BLaER1 treated with 17β-estradiol and CSF1 and Interleukin-3, amounts not matched to agents 10 nM and 100 nM (cell line): ENCODE data around the gene NEDD4L.

Experiments
- H3K27ac ChIP-seq, 11 experiments: shearing (Covaris generic); formaldehyde crosslinking; 2 replicates each; pipeline ENCODE4 v1.8.1; 2022
- H3K27me3 ChIP-seq, 11 experiments: shearing (Covaris generic); formaldehyde crosslinking; 2 replicates each; pipeline ENCODE4 v1.8.1; 2022
- H3K36me3 ChIP-seq, 11 experiments: shearing (Covaris generic); formaldehyde crosslinking; 2 replicates each; pipeline ENCODE4 v1.8.1; 2022
- H3K4me1 ChIP-seq, 10 experiments: shearing (Covaris generic); formaldehyde crosslinking; 2 replicates each; pipeline ENCODE4 v1.8.1; 2022
- H3K4me2 ChIP-seq, 11 experiments: shearing (Covaris generic); formaldehyde crosslinking; 2 replicates each; pipeline ENCODE4 v1.8.1; 2022
- H3K4me3 ChIP-seq, 10 experiments: shearing (Covaris generic); formaldehyde crosslinking; 2 replicates each; pipeline ENCODE4 v1.8.1; 2022
- H3K9ac ChIP-seq, 11 experiments: shearing (Covaris generic); formaldehyde crosslinking; 2 replicates each; pipeline ENCODE4 v1.8.1; 2022
- H3K9me3 ChIP-seq, 11 experiments: shearing (Covaris generic); formaldehyde crosslinking; replicated peaks in 1 of 11; 2 replicates each; pipeline ENCODE4 v1.8.1; 2022
- H4K20me1 ChIP-seq, 11 experiments: shearing (Covaris generic); formaldehyde crosslinking; 2 replicates each; pipeline ENCODE4 v1.8.1; 2022
- Cebpa-rat ChIP-seq, 11 experiments: shearing (Covaris generic); IDR thresholded peaks; 2 replicates each; pipeline ENCODE4 v1.8.1; 2022

NEDD4L gene

GRCh38 chr18:58175122-58175785 lies 131.2 kb downstream of the NEDD4L start:
- Histone ChIP-seq H3K4me1 (peaks cover 7 to 24% (median 17%) of the 10 kb centered on the region in 10 experiments; a peak in 17 of 20 replicates), H3K9ac (no peak overlapping the region), H3K36me3 (peaks cover 0 to 13% (median 8%) of the 10 kb centered on the region in 11 experiments; a peak in 5 of 22 replicates), H3K4me2 (peak overlapping the region in 2 of 11 experiments; percentile 13; a peak in 1 of 22 replicates), H3K27ac (no peak overlapping the region), H3K27me3 (no peaks in the 10 kb centered on the region), H3K9me3 (no peaks in the 10 kb centered on the region), H4K20me1 (peaks cover 0 to 80% (median 7%) of the 10 kb centered on the region in 11 experiments; a peak in 16 of 22 replicates), H3K4me3 (no peak overlapping the region)
- TF ChIP-seq Cebpa-rat (IDR thresholded peaks at IDR 0.05): no peak

GRCh38 chr18:58175786-58176176 lies 131.8 kb downstream of the NEDD4L start:
- Histone ChIP-seq H3K4me2 (peak overlapping the region in 7 of 11 experiments; percentile 2 to 43 (median 18); a peak in 9 of 22 replicates), H3K27me3 (no peaks in the 10 kb centered on the region)

GRCh38 chr18:58177004-58177717 lies 133.1 kb downstream of the NEDD4L start:
- no peak for TF ChIP-seq Cebpa-rat (IDR thresholded peaks at IDR 0.05)
- H3K4me3 ChIP-seq: no peak overlapping the region
- H3K9me3 ChIP-seq: no peaks in the 10 kb centered on the region
- peak overlapping the region in 6 of 11 experiments; percentile 6 to 70 (median 34); a peak in 10 of 22 replicates for H3K4me2 ChIP-seq
- H4K20me1 ChIP-seq: peaks cover 0 to 80% (median 10%) of the 10 kb centered on the region in 11 experiments; a peak in 16 of 22 replicates
- H3K36me3 ChIP-seq: peaks cover 0 to 2% (median 0%) of the 10 kb centered on the region in 11 experiments; a peak in 1 of 22 replicates
- no peak overlapping the region for H3K27ac ChIP-seq
- peaks cover 7 to 24% (median 17%) of the 10 kb centered on the region in 10 experiments; a peak in 17 of 20 replicates for H3K4me1 ChIP-seq
- peak overlapping the region in 1 of 11 experiments; percentile 4; a peak in 2 of 22 replicates for H3K9ac ChIP-seq
- H3K27me3 ChIP-seq: no peaks in the 10 kb centered on the region

More at GRCh38 chr18:58175786-58176176, 131.8 kb downstream of the NEDD4L start:
- Histone ChIP-seq H3K9ac (no peak overlapping the region), H3K36me3 (peaks cover 0 to 13% (median 8%) of the 10 kb centered on the region in 11 experiments; a peak in 5 of 22 replicates), H3K9me3 (no peaks in the 10 kb centered on the region), H3K4me1 (peaks cover 7 to 24% (median 17%) of the 10 kb centered on the region in 10 experiments; a peak in 17 of 20 replicates), H3K27ac (no peak overlapping the region), H3K4me3 (no peak overlapping the region), H4K20me1 (peaks cover 0 to 84% (median 10%) of the 10 kb centered on the region in 11 experiments; a peak in 16 of 22 replicates)
- no peak for TF ChIP-seq Cebpa-rat (IDR thresholded peaks at IDR 0.05)

GRCh38 chr18:58177896-58178470 lies 134.0 kb downstream of the NEDD4L start:
- H3K27me3 ChIP-seq: no peaks in the 10 kb centered on the region
- H3K4me3 ChIP-seq: no peak overlapping the region
- no peak overlapping the region for H3K9ac ChIP-seq
- H3K36me3 ChIP-seq: no peaks in the 10 kb centered on the region
- H3K4me1 ChIP-seq: peaks cover 7 to 24% (median 17%) of the 10 kb centered on the region in 10 experiments; a peak in 17 of 20 replicates
- TF ChIP-seq Cebpa-rat (IDR thresholded peaks at IDR 0.05): no peak
- H4K20me1 ChIP-seq: peaks cover 0 to 80% (median 15%) of the 10 kb centered on the region in 11 experiments; a peak in 16 of 22 replicates
- no peaks in the 10 kb centered on the region for H3K9me3 ChIP-seq
- no peak overlapping the region for H3K27ac ChIP-seq
- H3K4me2 ChIP-seq: no peak overlapping the region

GRCh38 chr18:58178511-58178910 lies 134.5 kb downstream of the NEDD4L start:
- Histone ChIP-seq H3K36me3 (no peaks in the 10 kb centered on the region), H3K4me1 (peaks cover 7 to 24% (median 17%) of the 10 kb centered on the region in 10 experiments; a peak in 17 of 20 replicates), H3K9ac (no peak overlapping the region), H3K27ac (no peak overlapping the region), H3K4me3 (no peak overlapping the region), H3K4me2 (no peak overlapping the region), H4K20me1 (peaks cover 0 to 81% (median 19%) of the 10 kb centered on the region in 11 experiments; a peak in 16 of 22 replicates), H3K9me3 (no peaks in the 10 kb centered on the region), H3K27me3 (no peaks in the 10 kb centered on the region)
- TF ChIP-seq Cebpa-rat (IDR thresholded peaks at IDR 0.05): no peak

GRCh38 chr18:58180172-58180571 lies 136.1 kb downstream of the NEDD4L start:
- H3K9me3 ChIP-seq: no peaks in the 10 kb centered on the region
- no peaks in the 10 kb centered on the region for H3K27me3 ChIP-seq
- TF ChIP-seq Cebpa-rat (IDR thresholded peaks at IDR 0.05): no peak
- H3K27ac ChIP-seq: no peak overlapping the region
- H4K20me1 ChIP-seq: peaks cover 0 to 78% (median 19%) of the 10 kb centered on the region in 11 experiments; a peak in 16 of 22 replicates
- H3K4me1 ChIP-seq: peaks cover 7 to 25% (median 14%) of the 10 kb centered on the region in 10 experiments; a peak in 17 of 20 replicates
- no peak overlapping the region for H3K4me3 ChIP-seq
- no peak overlapping the region for H3K4me2 ChIP-seq
- H3K9ac ChIP-seq: no peak overlapping the region
- no peaks in the 10 kb centered on the region for H3K36me3 ChIP-seq

GRCh38 chr18:58180738-58181353 lies 136.8 kb downstream of the NEDD4L start:
- TF ChIP-seq Cebpa-rat (IDR thresholded peaks at IDR 0.05): no peak
- no peak overlapping the region for H3K4me2 ChIP-seq
- no peaks in the 10 kb centered on the region for H3K36me3 ChIP-seq
- no peak overlapping the region for H3K9ac ChIP-seq
- no peak overlapping the region for H3K27ac ChIP-seq
- H3K27me3 ChIP-seq: no peaks in the 10 kb centered on the region
- peaks cover 5 to 23% (median 11%) of the 10 kb centered on the region in 10 experiments; a peak in 17 of 20 replicates for H3K4me1 ChIP-seq
- H3K9me3 ChIP-seq: no peaks in the 10 kb centered on the region
- peaks cover 0 to 76% (median 20%) of the 10 kb centered on the region in 11 experiments; a peak in 15 of 22 replicates for H4K20me1 ChIP-seq
- H3K4me3 ChIP-seq: no peak overlapping the region

GRCh38 chr18:58181988-58182387 lies 138.0 kb downstream of the NEDD4L start:
- no peak for TF ChIP-seq Cebpa-rat (IDR thresholded peaks at IDR 0.05)
- H3K9ac ChIP-seq: no peak overlapping the region
- H3K36me3 ChIP-seq: no peaks in the 10 kb centered on the region
- H3K27ac ChIP-seq: no peak overlapping the region
- H3K27me3 ChIP-seq: no peaks in the 10 kb centered on the region
- H3K4me3 ChIP-seq: no peak overlapping the region
- H3K4me1 ChIP-seq: peaks cover 0 to 23% (median 9%) of the 10 kb centered on the region in 10 experiments; a peak in 9 of 20 replicates
- no peak overlapping the region for H3K4me2 ChIP-seq
- no peaks in the 10 kb centered on the region for H3K9me3 ChIP-seq
- H4K20me1 ChIP-seq: peaks cover 0 to 76% (median 25%) of the 10 kb centered on the region in 11 experiments; a peak in 15 of 22 replicates
